GM18909 (cell line): ENCODE data around the gene KIAA1217.

ENCODE experiments used
- ATAC-seq: cut with Tn5 transposase; IDR thresholded peaks from one replicate; pipeline ENCODE4 v1.9.1; 2021; ENCODE audit warnings: mild to moderate bottlenecking; ENCODE audit not compliant: unreplicated experiment, poor library complexity

KIAA1217 gene

GRCh38 chr10:24355056-24355688 is 146.2 kb downstream of the KIAA1217 start:
- no peak for ATAC-seq

DNA sequence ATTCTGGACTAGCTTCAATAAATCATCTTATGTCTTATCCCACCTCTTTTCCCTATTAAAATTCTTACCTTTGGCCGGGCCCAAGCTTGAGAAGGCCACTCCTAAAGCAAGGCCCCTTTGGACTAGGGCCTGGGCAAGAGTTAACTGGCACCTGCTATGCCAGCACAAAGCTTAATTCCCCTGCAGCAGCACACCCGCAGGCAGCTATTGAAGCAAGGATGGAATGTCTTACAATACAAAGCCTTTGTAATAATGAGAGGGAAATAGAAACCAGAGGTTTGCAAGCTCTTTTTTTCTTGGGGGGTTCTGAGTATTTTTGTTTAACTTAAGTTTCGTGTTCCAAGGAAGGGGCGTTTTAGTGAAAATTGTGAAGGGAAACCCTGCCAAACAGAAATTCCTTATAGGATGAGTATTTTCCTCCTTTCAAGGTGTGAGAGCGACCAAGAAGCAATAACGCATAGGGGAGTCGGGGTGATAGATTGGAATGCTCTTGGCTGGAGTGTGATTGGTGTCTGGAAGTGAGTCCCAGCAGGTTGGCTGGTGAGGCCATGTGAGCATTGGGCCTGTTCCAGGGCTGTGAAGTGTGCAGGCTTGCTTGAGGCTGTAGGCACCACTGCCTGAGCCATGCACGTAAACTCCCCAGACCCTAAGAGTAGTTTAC is 148.5 kb downstream of the KIAA1217 start:
- no peak for ATAC-seq

- ATAC-seq, result no peak
These were observed 149.1 kb downstream of the KIAA1217 start for GRCh38 chr10:24358022-24358421.

DNA sequence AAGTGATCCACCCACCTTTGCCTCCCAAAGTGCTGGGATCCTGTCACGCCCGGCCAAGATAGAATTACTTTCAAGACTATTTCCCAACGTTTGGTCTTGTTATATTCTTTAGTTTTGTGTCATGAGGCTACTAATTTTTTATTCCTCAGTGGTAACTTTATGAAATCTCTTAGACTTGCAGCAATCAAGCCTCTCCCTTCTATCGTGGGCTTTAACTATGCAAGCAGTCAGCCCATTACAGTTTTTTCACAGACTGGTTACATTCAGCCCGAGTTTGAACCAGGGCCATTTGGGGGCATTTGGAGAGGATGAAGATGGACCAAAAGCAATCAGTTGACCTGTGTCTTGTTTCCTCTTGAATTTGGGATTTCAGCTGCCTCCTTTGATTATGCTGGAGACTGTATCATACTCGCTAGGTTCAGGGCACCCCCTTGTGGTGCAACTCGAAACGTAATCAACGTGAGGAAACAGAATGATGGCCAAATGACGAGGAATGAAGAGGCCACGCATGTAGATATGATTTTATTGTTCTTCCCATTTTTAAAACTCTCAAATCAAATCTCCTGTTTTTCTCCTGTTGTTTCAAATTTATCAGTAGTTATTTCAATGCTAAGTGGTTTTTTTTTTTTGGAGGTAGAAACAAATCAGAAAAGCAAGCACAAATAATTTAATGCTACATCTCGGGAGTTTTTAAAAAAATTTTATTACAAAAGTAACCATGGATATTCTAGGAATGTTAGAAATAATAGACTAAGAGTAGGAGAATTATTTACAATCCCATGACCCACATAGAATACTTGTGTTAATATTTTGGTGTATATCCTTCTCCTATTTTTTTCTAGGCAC is 151.6 kb downstream of the KIAA1217 start:
- ATAC-seq, result peak; percentile 76

- ATAC-seq, result no peak
These were observed 154.1 kb downstream of the KIAA1217 start for GRCh38 chr10:24363070-24363469.

DNA sequence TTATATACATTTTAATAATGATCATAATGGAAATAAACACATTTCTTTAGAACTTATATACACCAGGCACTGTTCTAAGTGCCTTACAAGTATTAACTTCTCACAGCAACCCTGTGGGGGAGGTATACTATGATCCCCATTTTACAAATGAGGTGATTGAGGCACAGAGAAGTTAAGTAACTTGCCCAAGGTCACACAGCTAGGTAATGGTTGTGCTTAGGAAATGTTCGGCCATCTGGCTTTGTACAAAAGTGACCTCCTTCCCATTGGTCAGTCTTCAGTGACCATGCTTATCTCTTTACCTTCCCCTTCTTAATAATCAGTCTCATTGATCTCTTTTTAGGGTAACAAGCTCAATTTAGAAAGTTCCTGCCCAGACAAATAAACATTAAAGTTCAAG is 158.8 kb downstream of the KIAA1217 start:
- no peak for ATAC-seq

- ATAC-seq, result no peak
These were observed 161.9 kb downstream of the KIAA1217 start for GRCh38 chr10:24370877-24371276.

- ATAC-seq, result no peak
These were observed 162.5 kb downstream of the KIAA1217 start for GRCh38 chr10:24371396-24371795.

DNA sequence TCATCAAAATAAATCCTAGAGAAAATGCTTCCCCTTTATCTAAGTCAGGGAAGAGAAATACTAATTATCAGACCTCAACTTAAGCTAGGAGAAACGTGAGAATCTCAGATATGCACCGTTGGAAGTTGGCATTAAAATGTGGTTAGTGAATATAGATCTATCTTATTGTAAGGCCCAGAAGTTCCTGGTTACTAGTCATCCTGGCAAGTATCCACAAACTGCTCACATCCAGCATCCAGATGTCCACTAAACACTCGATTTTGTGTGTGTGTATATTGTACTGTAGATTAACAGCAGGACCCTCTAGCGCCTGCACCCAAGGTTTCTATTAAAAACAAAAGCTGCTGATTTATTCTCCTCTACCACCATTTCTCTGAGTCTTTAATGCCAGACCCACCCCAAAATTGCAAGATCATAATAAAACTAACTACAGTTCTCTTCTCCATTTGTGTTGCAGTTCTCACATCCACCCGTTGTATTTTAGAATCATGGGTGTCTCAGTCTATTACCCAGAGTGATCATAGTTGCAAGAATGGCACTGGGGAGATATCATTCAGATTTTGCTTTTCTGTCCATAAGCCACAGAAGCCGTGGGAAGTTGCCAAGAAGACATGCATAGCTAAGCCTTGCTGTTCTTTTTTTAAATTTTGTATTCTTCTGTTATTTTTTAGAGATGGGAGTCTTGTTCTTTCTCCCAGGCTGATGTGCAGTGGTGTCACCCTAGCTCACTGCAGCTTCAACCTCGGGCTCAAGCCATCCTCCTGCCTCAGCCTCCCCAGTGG is 165.4 kb downstream of the KIAA1217 start:
- no peak for ATAC-seq

DNA sequence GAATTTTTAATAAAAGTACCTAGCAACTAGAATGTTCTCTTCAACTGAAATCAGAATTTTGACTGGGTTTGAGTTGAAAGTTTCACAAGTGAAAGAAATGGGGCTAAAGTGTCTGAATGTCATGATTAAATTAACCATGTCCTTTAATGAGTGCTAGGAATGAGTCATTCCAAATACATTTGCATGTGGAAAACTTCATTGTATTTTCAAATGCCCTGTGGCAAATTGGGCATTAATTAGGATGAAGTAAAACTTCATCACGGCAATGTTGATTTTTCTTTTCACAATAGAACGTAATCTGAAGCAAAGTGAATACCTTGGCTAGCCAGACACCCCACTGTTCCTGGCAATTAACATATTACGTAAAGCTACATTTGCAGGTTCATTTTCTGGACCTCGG is 166.6 kb downstream of the KIAA1217 start:
- no peak for ATAC-seq

DNA sequence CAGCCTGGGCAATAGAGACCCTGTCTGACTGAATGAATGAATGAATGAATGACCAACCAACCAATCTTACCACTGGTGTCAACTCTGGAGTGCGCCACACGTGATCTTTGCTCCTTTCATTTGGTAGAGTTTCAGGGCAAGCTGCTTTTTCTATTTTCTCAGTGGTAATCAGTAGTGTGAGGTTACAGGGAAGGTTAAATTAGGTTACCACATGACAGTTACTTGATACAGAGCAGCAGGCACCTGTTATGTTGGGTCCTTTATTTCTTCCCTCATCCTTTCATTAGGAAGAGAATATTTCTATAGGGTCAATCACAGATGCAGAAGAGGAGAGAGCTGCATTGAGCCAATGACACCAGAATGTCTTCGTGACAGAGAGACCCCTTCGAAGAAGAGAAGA is 167.8 kb downstream of the KIAA1217 start:
- no peak for ATAC-seq

- ATAC-seq, result no peak
These were observed 169.4 kb downstream of the KIAA1217 start for GRCh38 chr10:24378126-24378920.

GRCh38 chr10:24381235-24382010 is 172.5 kb downstream of the KIAA1217 start:
- no peak for ATAC-seq

- no peak for ATAC-seq
These were observed 173.1 kb downstream of the KIAA1217 start for GRCh38 chr10:24382045-24382444.

- no peak for ATAC-seq
These were observed 173.6 kb downstream of the KIAA1217 start for GRCh38 chr10:24382596-24382978.

- peak; percentile 62 for ATAC-seq
These were observed 174.2 kb downstream of the KIAA1217 start for GRCh38 chr10:24382979-24383663.

- peak; percentile 92 for ATAC-seq
These were observed 174.8 kb downstream of the KIAA1217 start for GRCh38 chr10:24383681-24384106.

- no peak for ATAC-seq
These were observed 176.0 kb downstream of the KIAA1217 start for GRCh38 chr10:24384954-24385353.
